Peyer's patch (tissue), 4 donors: ENCODE measurements around the gene TRIM24. TPM values are rescaled to one million over a fixed set of nuclear protein-coding genes. Genes with fewer than 3 reads are reported as not detected.
"Not testable (repeated sequence)": the region's sequence is repeated elsewhere in the genome, so short reads cannot be mapped to it uniquely, and the experiment has no call there.

ENCODE experiments used
- DNase-seq, 3 donors: peaks; one replicate each; pipeline ENCODE4 v3.0.0-alpha.2; 2017 to 2019
- H3K27ac ChIP-seq, 4 donors: fragments of 200-600 bp; sonication (generic); one replicate each; pipeline ENCODE4 v1.5.1; 2016 to 2019
- H3K27me3 ChIP-seq, 2 donors: fragments of 200-600 bp; sonication (generic); one replicate each; pipeline ENCODE4 v1.5.1; 2019
- H3K36me3 ChIP-seq, 3 donors: fragments of 200-600 bp; sonication (generic); one replicate each; pipeline ENCODE4 v1.5.1; 2016 to 2019
- H3K4me1 ChIP-seq, 4 donors: fragments of 200-600 bp; sonication (generic); one replicate each; pipeline ENCODE4 v1.5.1; 2016 to 2019
- H3K4me3 ChIP-seq, 4 donors: fragments of 200-600 bp; sonication (generic); 1 replicate in 3 of 4; 2 replicates in 1 of 4; pipeline ENCODE4 v1.5.1; 2016 to 2019; ENCODE audit warnings: mild to moderate bottlenecking in 1 of 4
- H3K9me3 ChIP-seq, 4 donors: fragments of 200-600 bp; sonication (generic); one replicate each; pipeline ENCODE4 v1.5.1; 2016 to 2019; ENCODE audit warnings: mild to moderate bottlenecking in 1 of 4
- POLR2A ChIP-seq, 2 donors: fragments of 450-650 bp; IDR thresholded peaks; one replicate each; pipeline ENCODE4 v1.5.1; 2017; ENCODE audit warnings: antibody characterized with exemption in 2 of 2, mild to moderate bottlenecking in 2 of 2, moderate library complexity in 2 of 2
- total RNA-seq, 4 donors: library from RNA; depleted of rRNA; stranded (reverse); fragments of >200 nt; gene quantifications; one replicate each; pipeline ENCODE4 v1.1.0, GENCODE V29; 2016
- TF ChIP-seq, protein P1 (sequence below), 6 experiments: fragments of 450-650 bp in 4 of 6; fragments of 200-600 bp in 2 of 6; sonication (generic) in 1 of 6; IDR thresholded peaks; one replicate each; pipeline ENCODE4 v1.5.1; 2017 to 2019; ENCODE audit warnings: antibody characterized with exemption in 6 of 6, mild to moderate bottlenecking in 3 of 6, moderate library complexity in 1 of 6

TRIM24 gene
- total RNA-seq, 4 donors from 2014 or later: 15.7 to 18.7 (median 16.6) TPM

DNA sequence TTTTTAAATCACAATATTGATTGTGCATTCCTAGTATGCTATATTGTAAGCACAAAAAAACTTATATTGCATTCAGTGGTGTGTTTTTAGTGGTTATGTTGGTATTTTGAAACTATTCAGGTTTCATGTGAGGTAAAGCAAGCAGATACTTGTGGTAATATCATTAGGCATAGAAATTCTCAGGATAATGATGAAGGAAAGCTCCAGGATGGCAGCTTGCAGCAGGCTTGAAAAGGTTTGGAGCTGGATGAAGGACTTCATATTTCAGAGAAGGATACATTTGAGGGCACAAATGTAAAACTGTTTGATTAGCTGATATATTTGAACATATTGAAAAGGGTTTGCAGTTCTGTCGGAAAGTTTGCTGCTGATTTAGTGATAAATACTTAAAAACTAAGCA lies 17.5 kb downstream of the TRIM24 start:
- H3K36me3 ChIP-seq: no peaks in the 10 kb centered on the region
- no peak for TF ChIP-seq POLR2A (IDR thresholded peaks at IDR 0.05)
- TF ChIP-seq, protein P1, sequence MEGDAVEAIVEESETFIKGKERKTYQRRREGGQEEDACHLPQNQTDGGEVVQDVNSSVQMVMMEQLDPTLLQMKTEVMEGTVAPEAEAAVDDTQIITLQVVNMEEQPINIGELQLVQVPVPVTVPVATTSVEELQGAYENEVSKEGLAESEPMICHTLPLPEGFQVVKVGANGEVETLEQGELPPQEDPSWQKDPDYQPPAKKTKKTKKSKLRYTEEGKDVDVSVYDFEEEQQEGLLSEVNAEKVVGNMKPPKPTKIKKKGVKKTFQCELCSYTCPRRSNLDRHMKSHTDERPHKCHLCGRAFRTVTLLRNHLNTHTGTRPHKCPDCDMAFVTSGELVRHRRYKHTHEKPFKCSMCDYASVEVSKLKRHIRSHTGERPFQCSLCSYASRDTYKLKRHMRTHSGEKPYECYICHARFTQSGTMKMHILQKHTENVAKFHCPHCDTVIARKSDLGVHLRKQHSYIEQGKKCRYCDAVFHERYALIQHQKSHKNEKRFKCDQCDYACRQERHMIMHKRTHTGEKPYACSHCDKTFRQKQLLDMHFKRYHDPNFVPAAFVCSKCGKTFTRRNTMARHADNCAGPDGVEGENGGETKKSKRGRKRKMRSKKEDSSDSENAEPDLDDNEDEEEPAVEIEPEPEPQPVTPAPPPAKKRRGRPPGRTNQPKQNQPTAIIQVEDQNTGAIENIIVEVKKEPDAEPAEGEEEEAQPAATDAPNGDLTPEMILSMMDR (IDR thresholded peaks at IDR 0.05): no peak
- no peaks in the 10 kb centered on the region for H3K27me3 ChIP-seq
- H3K4me1 ChIP-seq: peaks cover 0 to 17% (median 5%) of the 10 kb centered on the region in 4 donors
- H3K27ac ChIP-seq: no peak overlapping the region
- H3K4me3 ChIP-seq: no peak overlapping the region
- H3K9me3 ChIP-seq: no peaks in the 10 kb centered on the region
- DNase-seq: no peak

DNA sequence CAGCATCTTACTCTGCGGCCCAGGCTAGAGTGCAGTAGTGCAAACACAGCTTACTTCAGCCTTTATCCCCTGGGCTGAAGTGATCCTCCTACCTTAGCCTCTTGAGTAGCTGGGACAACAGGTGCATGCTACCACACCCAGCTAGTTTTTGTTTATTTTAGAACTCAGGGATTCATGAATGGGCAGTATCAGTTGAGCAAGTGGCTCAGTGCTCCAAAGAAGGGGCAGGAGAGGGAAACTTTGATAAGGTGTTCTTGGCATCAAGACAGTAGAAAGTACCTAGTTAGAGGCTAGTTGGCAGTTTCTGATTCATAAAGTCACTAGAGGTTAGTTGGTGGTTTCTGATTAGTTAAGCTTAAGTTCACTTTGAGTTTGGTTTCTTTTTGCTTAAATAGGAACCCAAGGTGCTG lies 18.4 kb downstream of the TRIM24 start:
- Histone ChIP-seq H3K4me1 (peaks cover 0 to 17% (median 5%) of the 10 kb centered on the region in 4 donors), H3K4me3 (no peak overlapping the region), H3K36me3 (no peaks in the 10 kb centered on the region), H3K27ac (no peak overlapping the region), H3K9me3 (no peaks in the 10 kb centered on the region), H3K27me3 (no peaks in the 10 kb centered on the region)
- no peak for DNase-seq
- no peak for TF ChIP-seq POLR2A (IDR thresholded peaks at IDR 0.05)
- TF ChIP-seq, protein P1 (IDR thresholded peaks at IDR 0.05): no peak

GRCh38 chr7:138480527-138480926 lies 20.5 kb downstream of the TRIM24 start:
- Histone ChIP-seq H3K9me3 (no peaks in the 10 kb centered on the region), H3K4me3 (no peak overlapping the region), H3K27me3 (no peaks in the 10 kb centered on the region), H3K4me1 (peaks cover 0 to 11% (median 5%) of the 10 kb centered on the region in 4 donors), H3K36me3 (no peaks in the 10 kb centered on the region), H3K27ac (no peak overlapping the region)
- no peak for TF ChIP-seq POLR2A (IDR thresholded peaks at IDR 0.05)
- TF ChIP-seq, protein P1 (IDR thresholded peaks at IDR 0.05): no peak
- no peak for DNase-seq

DNA sequence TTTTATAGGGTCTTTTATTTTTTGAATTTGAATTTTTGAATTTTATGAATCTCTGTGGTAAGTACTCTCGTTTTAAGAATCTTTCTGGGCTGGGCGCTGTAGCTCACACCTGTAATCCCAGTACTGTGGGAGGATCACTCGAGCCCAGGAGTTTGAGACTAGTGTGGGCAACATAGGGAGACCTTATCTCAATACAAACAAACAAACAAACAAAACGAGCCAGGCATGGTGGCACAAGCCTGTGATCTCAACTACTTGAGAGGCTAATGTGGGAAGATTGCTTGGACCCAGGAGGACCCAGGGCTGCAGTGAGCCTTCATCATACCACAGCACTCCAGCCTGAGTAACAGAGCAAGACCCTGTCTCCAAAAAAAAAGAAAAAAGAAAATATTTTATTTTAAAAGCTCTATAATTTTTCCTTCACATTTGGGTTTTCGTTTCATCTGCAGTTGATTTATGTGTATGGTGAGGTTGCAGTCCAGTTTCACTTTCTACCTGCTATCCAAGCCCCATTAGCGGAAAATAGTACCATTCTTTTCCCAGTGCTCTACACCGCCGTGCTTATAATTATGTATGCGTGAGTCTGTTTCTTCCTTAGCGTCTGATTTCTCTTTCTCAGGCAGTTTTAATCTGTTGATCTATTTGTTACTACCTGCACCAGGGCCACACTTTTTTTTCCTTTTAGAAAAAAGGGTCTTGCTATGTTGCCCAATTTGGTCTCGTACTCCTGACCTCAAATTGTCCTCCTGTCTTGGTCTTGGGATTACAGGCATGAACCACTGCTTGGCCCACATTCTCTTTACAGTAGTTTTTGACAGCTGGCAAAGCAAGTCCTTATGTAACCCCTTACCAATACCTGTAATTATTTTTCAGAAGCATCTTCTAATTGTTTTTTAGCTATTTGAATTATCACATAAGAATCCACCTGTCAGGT lies 21.7 kb downstream of the TRIM24 start:
- no peak for DNase-seq
- H3K4me1 ChIP-seq: peaks cover 0 to 8% (median 5%) of the 10 kb centered on the region in 4 donors
- H3K27ac ChIP-seq: no peak overlapping the region
- no peak overlapping the region for H3K4me3 ChIP-seq
- H3K27me3 ChIP-seq: no peaks in the 10 kb centered on the region
- H3K9me3 ChIP-seq: peaks cover 0 to 4% (median 0%) of the 10 kb centered on the region in 4 donors
- TF ChIP-seq POLR2A (IDR thresholded peaks at IDR 0.05): no peak
- TF ChIP-seq, protein P1 (IDR thresholded peaks at IDR 0.05): no peak
- no peaks in the 10 kb centered on the region for H3K36me3 ChIP-seq

DNA sequence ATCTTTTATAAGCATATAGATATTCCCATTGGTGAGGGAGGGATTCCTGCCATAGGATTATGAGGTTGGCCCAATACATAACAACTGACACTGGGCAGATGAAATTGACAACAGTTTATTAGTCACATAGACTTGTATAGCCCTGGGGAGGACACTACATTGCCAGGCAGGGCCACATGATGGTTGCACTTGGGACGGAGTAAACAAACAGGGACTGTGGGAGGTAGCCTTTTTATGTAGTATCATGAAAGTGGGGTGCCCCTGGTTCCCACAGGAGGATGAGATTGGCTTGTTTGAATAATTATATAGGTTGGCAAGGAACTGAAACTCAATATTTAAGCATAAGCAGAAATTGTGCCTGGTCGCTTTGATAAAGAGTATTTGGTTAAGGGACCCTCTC lies 23.5 kb downstream of the TRIM24 start:
- DNase-seq: no peak
- Histone ChIP-seq H3K36me3 (no peaks in the 10 kb centered on the region), H3K27me3 (no peaks in the 10 kb centered on the region), H3K4me1 (peaks cover 0 to under 1% (median 0%) of the 10 kb centered on the region in 4 donors), H3K4me3 (no peak overlapping the region), H3K27ac (no peak overlapping the region), H3K9me3 (peaks cover 0 to 4% (median 0%) of the 10 kb centered on the region in 4 donors)
- TF ChIP-seq, protein P1 (IDR thresholded peaks at IDR 0.05): no peak
- TF ChIP-seq POLR2A (IDR thresholded peaks at IDR 0.05): no peak

- not testable (repeated sequence) for H3K27me3 ChIP-seq, H3K4me1 ChIP-seq, H3K9me3 ChIP-seq, DNase-seq, H3K27ac ChIP-seq, H3K36me3 ChIP-seq, H3K4me3 ChIP-seq
Measured at GRCh38 chr7:138485508-138485907, 25.4 kb downstream of the TRIM24 start.

DNA sequence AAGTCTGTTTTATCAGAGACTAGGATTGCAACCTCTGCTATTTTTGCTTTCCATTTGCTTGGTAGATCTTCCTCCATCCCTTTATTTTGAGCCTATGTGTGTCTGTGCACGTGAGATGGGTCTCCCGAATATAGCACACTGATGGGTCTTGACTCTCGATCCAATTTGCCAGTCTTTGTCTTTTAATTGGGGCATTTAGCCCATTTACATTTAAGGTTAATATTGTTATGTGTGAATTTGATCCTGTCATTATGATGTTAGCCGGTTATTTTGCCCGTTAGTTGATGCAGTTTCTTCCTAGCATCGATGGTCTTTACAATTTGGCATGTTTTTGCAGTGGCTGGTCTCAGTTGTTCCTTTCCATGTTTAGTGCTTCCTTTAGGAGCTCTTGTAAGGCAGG lies 29.1 kb downstream of the TRIM24 start:
- H3K27me3 ChIP-seq, H3K4me3 ChIP-seq, H3K9me3 ChIP-seq, H3K27ac ChIP-seq, DNase-seq, H3K36me3 ChIP-seq, H3K4me1 ChIP-seq: not testable (repeated sequence)
